HG02973 (cell line): Measurements from ENCODE around the gene ITPR3.
"Not testable (repeated sequence)": the region's sequence is repeated elsewhere in the genome, so short reads cannot be mapped to it uniquely, and the experiment has no call there.

Experiments
- ATAC-seq: cut with Tn5 transposase; IDR thresholded peaks from one replicate; pipeline ENCODE4 v1.9.1; 2021; ENCODE audit warnings: moderate library complexity; ENCODE audit not compliant: unreplicated experiment

ITPR3 gene

GRCh38 chr6:33610779-33611732, 10.1 kb upstream of the ITPR3 start:
- ATAC-seq: no peak

- ATAC-seq: no peak
Measured at GRCh38 chr6:33613146-33613794, 7.9 kb upstream of the ITPR3 start.

GRCh38 chr6:33613795-33614168, 7.3 kb upstream of the ITPR3 start:
- ATAC-seq: no peak

GRCh38 chr6:33616113-33616512, 5.0 kb upstream of the ITPR3 start:
- no peak for ATAC-seq

- ATAC-seq: no peak
Measured at GRCh38 chr6:33616913-33617312, 4.2 kb upstream of the ITPR3 start.

- ATAC-seq: no peak
Measured at GRCh38 chr6:33619166-33619840, 1.8 kb upstream of the ITPR3 start.

- no peak for ATAC-seq
Measured at GRCh38 chr6:33620158-33620855, 815 bp upstream of the ITPR3 start.

- ATAC-seq: peak; percentile 21
Measured at GRCh38 chr6:33621711-33622388, 728 bp downstream of the ITPR3 start.

GRCh38 chr6:33622456-33623431, 1.6 kb downstream of the ITPR3 start:
- no peak for ATAC-seq

- no peak for ATAC-seq
Measured at GRCh38 chr6:33623895-33624381, 2.8 kb downstream of the ITPR3 start.

- ATAC-seq: no peak
Measured at GRCh38 chr6:33624856-33625255, 3.7 kb downstream of the ITPR3 start.

- no peak for ATAC-seq
Measured at GRCh38 chr6:33627876-33628275, 6.8 kb downstream of the ITPR3 start.

- ATAC-seq: no peak
Measured at GRCh38 chr6:33628401-33628964, 7.4 kb downstream of the ITPR3 start.

GRCh38 chr6:33630014-33630413, 8.9 kb downstream of the ITPR3 start:
- no peak for ATAC-seq

- not testable (repeated sequence) for ATAC-seq
Measured at GRCh38 chr6:33631521-33631920, 10.4 kb downstream of the ITPR3 start.

- no peak for ATAC-seq
Measured at GRCh38 chr6:33631971-33632557, 10.9 kb downstream of the ITPR3 start.

GRCh38 chr6:33632558-33633039, 11.5 kb downstream of the ITPR3 start:
- ATAC-seq: no peak

GRCh38 chr6:33633084-33633461, 12.0 kb downstream of the ITPR3 start:
- ATAC-seq: no peak
